OCI-LY7 (cell line): ENCODE measurements around the gene MOGAT3. TPM values are rescaled to one million over a fixed set of nuclear protein-coding genes. Genes with fewer than 3 reads are reported as not detected.

Experiments
- BruUV-seq: library from RNA; stranded (reverse); fragments of 400-500 nt; replicated peaks from 2 replicates; lab custom pipeline; 2021; lab: Mats Ljungman, UMichigan
- CTCF ChIA-PET: fragments of 300-600 bp; sonication (Branson Sonifier 250); formaldehyde crosslinking; loops from one replicate; lab custom pipeline; 2022; ENCODE audit warnings: antibody characterized with exemption; ENCODE audit not compliant: unreplicated experiment; lab: Charles Lee
- POLR2A ChIA-PET: fragments of 300-600 bp; sonication (Branson Sonifier 250); formaldehyde crosslinking; loops from one replicate; lab custom pipeline; 2022; ENCODE audit warnings: antibody characterized with exemption; lab: Charles Lee
- DNase-seq: peaks from one replicate; pipeline ENCODE4 v3.0.0-alpha.2; 2015; ENCODE audit warnings: low spot score
- H2AFZ ChIP-seq: fragments of 200-600 bp; sonication (generic), shearing (Covaris generic); 2 replicates; pipeline ENCODE4 v1.6.1; 2014; ENCODE audit warnings: mild to moderate bottlenecking, antibody characterized with exemption, low read length, moderate library complexity
- H3K27ac ChIP-seq: fragments of 200-600 bp; sonication (generic); 2 replicates; pipeline ENCODE4 v1.5.1; 2014; ENCODE audit warnings: mixed run types, low read depth, mild to moderate bottlenecking, moderate library complexity, low read length, inconsistent platforms; ENCODE audit not compliant: poor library complexity, severe bottlenecking
- H3K36me3 ChIP-seq: fragments of 200-600 bp; sonication (generic); 2 replicates; pipeline ENCODE4 v1.6.1; 2014; ENCODE audit warnings: mild to moderate bottlenecking, antibody characterized with exemption, low read length, moderate library complexity, mixed read lengths; ENCODE audit not compliant: insufficient read depth
- H3K4me1 ChIP-seq: fragments of 200-600 bp; sonication (generic); 2 replicates; pipeline ENCODE4 v1.5.1; 2014; ENCODE audit warnings: mild to moderate bottlenecking, low read length; ENCODE audit not compliant: insufficient read depth, poor library complexity, severe bottlenecking
- H3K4me2 ChIP-seq: fragments of 200-600 bp; sonication (generic); 2 replicates; pipeline ENCODE4 v1.6.1; 2014; ENCODE audit warnings: mild to moderate bottlenecking, low read length
- H3K4me3 ChIP-seq: fragments of 200-600 bp; sonication (generic); 2 replicates; pipeline ENCODE4 v1.5.1; 2014; ENCODE audit warnings: mild to moderate bottlenecking, low read depth, low read length; ENCODE audit not compliant: poor library complexity, severe bottlenecking
- H3K79me2 ChIP-seq: fragments of 200-600 bp; sonication (generic); 2 replicates; pipeline ENCODE4 v1.6.1; 2016; ENCODE audit warnings: low read depth, mild to moderate bottlenecking, low read length, moderate library complexity, mixed read lengths; ENCODE audit not compliant: insufficient read depth
- H3K9me2 ChIP-seq: fragments of 200-600 bp; sonication (generic); 2 replicates; pipeline ENCODE4 v1.6.1; 2016; ENCODE audit warnings: mild to moderate bottlenecking, low read length, mixed read lengths; ENCODE audit not compliant: insufficient read depth
- H3K9me3 ChIP-seq: fragments of 200-600 bp; sonication (generic); 2 replicates; pipeline ENCODE4 v1.6.1; 2014; ENCODE audit warnings: mild to moderate bottlenecking, mixed run types, low read length, mixed read lengths
- H4K20me1 ChIP-seq: fragments of 200-600 bp; sonication (generic); 2 replicates; pipeline ENCODE4 v1.6.1; 2014; ENCODE audit warnings: mild to moderate bottlenecking, antibody characterized with exemption, low read length, moderate library complexity, mixed read lengths; ENCODE audit not compliant: insufficient read depth
- CTCF ChIP-seq: fragments of 200-600 bp; sonication (generic); conservative IDR thresholded peaks from 2 replicates; pipeline ENCODE4 v1.5.1; 2014; ENCODE audit warnings: mild to moderate bottlenecking, antibody characterized with exemption, low read length, moderate library complexity, mixed read lengths
- EZH2phosphoT487 ChIP-seq: fragments of 200-600 bp; sonication (generic); IDR thresholded peaks from 2 replicates; pipeline ENCODE4 v1.6.1; 2018; ENCODE audit warnings: low read depth, borderline replicate concordance, mild to moderate bottlenecking, mixed run types, antibody characterized with exemption, low read length, moderate library complexity, mixed read lengths
- intact Hi-C: fragments of 100-400 bp; cut with micrococcal nuclease; formaldehyde crosslinking; loops from one replicate; pipeline ENCODE4 v1.10.0; 2022; ENCODE audit not compliant: unreplicated experiment
- total RNA-seq, 2 experiments: library from RNA; depleted of rRNA in 1 of 2; stranded (reverse); fragments of >200 nt in 1 of 2; shearing (Covaris generic) in 1 of 2; gene quantifications; 2 replicates each; pipeline ENCODE4 v1.2.3, GENCODE V29; 2014 to 2022

MOGAT3 gene
- total RNA-seq, 2 experiments from 2014 or later = not detected

GRCh38 chr7:101240226-101241014 lies 39.6 kb upstream of the MOGAT3 start:
- H2AFZ ChIP-seq = no peak overlapping the region
- H3K9me2 ChIP-seq = no peaks in the 10 kb centered on the region
- BruUV-seq = no TSS peak
- H3K9me3 ChIP-seq = no peaks in the 10 kb centered on the region
- POLR2A ChIA-PET = no interaction called here
- H3K4me1 ChIP-seq = peaks cover 12% of the 10 kb centered on the region
- H3K4me2 ChIP-seq = no peak overlapping the region
- DNase-seq = no peak
- peaks cover 18% of the 10 kb centered on the region; the same call in 1 of the 2 replicates for H3K79me2 ChIP-seq
- H4K20me1 ChIP-seq = no peaks in the 10 kb centered on the region
- no peak overlapping the region for H3K4me3 ChIP-seq
- intact Hi-C loops = loop anchor here (5.0 kb wide), 1 partner anchor 42 kb away; no protein-coding TSS in a partner anchor
- H3K27ac ChIP-seq = no peak overlapping the region
- peaks cover 47% of the 10 kb centered on the region; the same call in 1 of the 2 replicates for H3K36me3 ChIP-seq
- TF ChIP-seq CTCF (no peak), EZH2phosphoT487 (no peak)
- CTCF ChIA-PET = no interaction called here

- Histone ChIP-seq H3K4me2 (no peak overlapping the region), H4K20me1 (no peaks in the 10 kb centered on the region), H3K79me2 (peaks cover 15% of the 10 kb centered on the region; the same call in 1 of the 2 replicates), H3K27ac (no peak overlapping the region), H3K36me3 (peaks cover 47% of the 10 kb centered on the region; the same call in 1 of the 2 replicates), H3K4me3 (no peak overlapping the region), H3K4me1 (peaks cover 9% of the 10 kb centered on the region), H2AFZ (no peak overlapping the region), H3K9me2 (no peaks in the 10 kb centered on the region), H3K9me3 (no peaks in the 10 kb centered on the region)
- no peak for DNase-seq
- no TSS peak for BruUV-seq
- ChIA-PET CTCF (no interaction called here), POLR2A (no interaction called here)
- intact Hi-C loops = loop anchor here (5.0 kb wide), 1 partner anchor 42 kb away; no protein-coding TSS in a partner anchor
- no peak for TF ChIP-seq EZH2phosphoT487
Measured at GRCh38 chr7:101239951-101240220, 39.0 kb upstream of the MOGAT3 start.

- Histone ChIP-seq H2AFZ (no peak overlapping the region), H3K9me2 (no peaks in the 10 kb centered on the region), H3K4me3 (no peak overlapping the region), H3K79me2 (peaks cover 15% of the 10 kb centered on the region; the same call in 1 of the 2 replicates), H3K4me2 (no peak overlapping the region), H4K20me1 (no peaks in the 10 kb centered on the region), H3K27ac (no peak overlapping the region), H3K36me3 (peaks cover 47% of the 10 kb centered on the region; the same call in 1 of the 2 replicates), H3K9me3 (no peaks in the 10 kb centered on the region), H3K4me1 (peaks cover 9% of the 10 kb centered on the region)
- ChIA-PET POLR2A (no interaction called here), CTCF (no interaction called here)
- intact Hi-C loops = no loop called here
- no TSS peak for BruUV-seq
- no peak for DNase-seq
- TF ChIP-seq EZH2phosphoT487 = no peak
- TF ChIP-seq CTCF = no peak
Measured at GRCh38 chr7:101239191-101239950, 38.5 kb upstream of the MOGAT3 start.
